Cardiac muscle cell (in vitro differentiated cells and primary cell): ENCODE results near the gene FBXL7. TPM values are rescaled to one million over a fixed set of nuclear protein-coding genes. Genes with fewer than 3 reads are reported as not detected.

Experiments used
- DNase-seq, 2 donors: peaks; one replicate each; pipeline versions ENCODE4 v3.0.0 to v3.0.0-alpha.2; 2010 to 2017; ENCODE audit warnings: low read depth in 1 of 2, low spot score in 1 of 2
- H3K27ac ChIP-seq: fragments of 200-600 bp; sonication (generic); 2 replicates; pipeline ENCODE4 v1.5.1; 2016
- H3K27me3 ChIP-seq: fragments of 200-600 bp; sonication (generic); 2 replicates; pipeline ENCODE4 v1.6.0; 2016; ENCODE audit warnings: control low read depth
- H3K36me3 ChIP-seq: fragments of 200-600 bp; sonication (generic); 2 replicates; pipeline ENCODE4 v1.5.1; 2016; ENCODE audit warnings: control low read depth
- H3K4me1 ChIP-seq: fragments of 200-600 bp; sonication (generic); 2 replicates; pipeline ENCODE4 v1.8.1; 2017; ENCODE audit warnings: low read depth, mild to moderate bottlenecking, mixed run types
- H3K4me3 ChIP-seq: fragments of 200-600 bp; sonication (generic); 2 replicates; pipeline ENCODE4 v1.5.1; 2016; ENCODE audit warnings: mild to moderate bottlenecking
- H3K9me3 ChIP-seq: fragments of 200-600 bp; sonication (generic); 2 replicates; pipeline ENCODE4 v1.5.1; 2017; ENCODE audit warnings: low read depth, mild to moderate bottlenecking, control low read depth
- CTCF ChIP-seq: IDR thresholded peaks from 2 replicates; pipeline ENCODE4 v1.5.1; 2012; ENCODE audit warnings: low read depth, mild to moderate bottlenecking, low read length
- polyA plus RNA-seq: library from polyadenylated mRNA; unstranded; fragments of >200 nt; fragmentation: Nextera tagmentation; extraction: Ambion mirVana; gene quantifications from 2 replicates; pipeline ENCODE4 v1.2.1, GENCODE V29; 2016
- total RNA-seq: library from RNA; depleted of rRNA; stranded (reverse); fragments of >200 nt; gene quantifications from 2 replicates; pipeline ENCODE4 v1.2.3, GENCODE V29; 2016

The FBXL7 gene
- total and polyA plus RNA-seq, 2 experiments from 2014 or later: 16.7 to 22.5 TPM

GRCh38 chr5:15492545-15492944 lies 7.4 kb upstream of the FBXL7 start:
- H3K4me1 ChIP-seq: no peaks in the 10 kb centered on the region
- no peak for TF ChIP-seq CTCF
- no peaks in the 10 kb centered on the region for H3K36me3 ChIP-seq
- no peak overlapping the region for H3K4me3 ChIP-seq
- no peaks in the 10 kb centered on the region for H3K9me3 ChIP-seq
- no peaks in the 10 kb centered on the region for H3K27me3 ChIP-seq
- H3K27ac ChIP-seq: no peak overlapping the region
- peak in 1 of 2 donors; percentile 24 for DNase-seq

- H3K36me3 ChIP-seq: no peaks in the 10 kb centered on the region
- H3K27me3 ChIP-seq: no peaks in the 10 kb centered on the region
- no peak overlapping the region for H3K4me3 ChIP-seq
- no peaks in the 10 kb centered on the region for H3K4me1 ChIP-seq
- H3K27ac ChIP-seq: no peak overlapping the region
- no peaks in the 10 kb centered on the region for H3K9me3 ChIP-seq
- no peak for DNase-seq
- TF ChIP-seq CTCF: no peak
Observed at GRCh38 chr5:15493501-15493900, 6.5 kb upstream of the FBXL7 start.

GRCh38 chr5:15495026-15495425 lies 5.0 kb upstream of the FBXL7 start:
- H3K9me3 ChIP-seq: no peaks in the 10 kb centered on the region
- no peak overlapping the region for H3K4me3 ChIP-seq
- no peak overlapping the region for H3K27ac ChIP-seq
- DNase-seq: no peak
- H3K4me1 ChIP-seq: no peaks in the 10 kb centered on the region
- H3K36me3 ChIP-seq: no peaks in the 10 kb centered on the region
- TF ChIP-seq CTCF: no peak
- no peaks in the 10 kb centered on the region for H3K27me3 ChIP-seq

- DNase-seq: no peak
- H3K27me3 ChIP-seq: no peaks in the 10 kb centered on the region
Observed at GRCh38 chr5:15496886-15497285, 3.1 kb upstream of the FBXL7 start.

GRCh38 chr5:15500325-15501001 lies 483 bp downstream of the FBXL7 start:
- H3K4me3 ChIP-seq: peak overlapping the region; percentile 92
- peak overlapping the region; percentile 6 for H3K27ac ChIP-seq
- no peak for TF ChIP-seq CTCF
- no peaks in the 10 kb centered on the region for H3K4me1 ChIP-seq
- no peaks in the 10 kb centered on the region for H3K27me3 ChIP-seq
- no peaks in the 10 kb centered on the region for H3K36me3 ChIP-seq
- DNase-seq: peak; percentile 30 to 55
- H3K9me3 ChIP-seq: no peaks in the 10 kb centered on the region

More at GRCh38 chr5:15496886-15497285, 3.1 kb upstream of the FBXL7 start:
- no peak for TF ChIP-seq CTCF
- H3K36me3 ChIP-seq: no peaks in the 10 kb centered on the region
- no peak overlapping the region for H3K4me3 ChIP-seq
- no peaks in the 10 kb centered on the region for H3K4me1 ChIP-seq
- no peaks in the 10 kb centered on the region for H3K9me3 ChIP-seq
- no peak overlapping the region for H3K27ac ChIP-seq
